H9 (cell line): ENCODE measurements around the gene FOXJ3. TPM values are rescaled to one million over a fixed set of nuclear protein-coding genes. Genes with fewer than 3 reads are reported as not detected.

Source experiments
- DNase-seq: peaks from one replicate; pipeline ENCODE4 v3.0.0-alpha.2; 2017
- H2AFZ ChIP-seq: one replicate; pipeline ENCODE4 v1.6.1; 2013; ENCODE audit warnings: mild to moderate bottlenecking, low read length, control low read depth, moderate library complexity
- H2AK5ac ChIP-seq: 2 replicates; pipeline ENCODE4 v1.6.1; 2013; ENCODE audit warnings: low read length, control low read depth, mixed read lengths; ENCODE audit not compliant: insufficient read length
- H2BK120ac ChIP-seq: one replicate; pipeline ENCODE4 v1.6.1; 2013; ENCODE audit warnings: low read depth, mild to moderate bottlenecking, low read length, control low read depth, inconsistent platforms; ENCODE audit not compliant: poor library complexity, severe bottlenecking
- H2BK12ac ChIP-seq: 2 replicates; pipeline ENCODE4 v1.6.1; 2013; ENCODE audit warnings: low read length, control low read depth, mixed read lengths, low read depth; ENCODE audit not compliant: insufficient read length
- H2BK15ac ChIP-seq: 2 replicates; pipeline ENCODE4 v1.6.1; 2013; ENCODE audit warnings: low read depth, low read length, control low read depth
- H2BK20ac ChIP-seq: one replicate; pipeline ENCODE4 v1.6.1; 2013; ENCODE audit warnings: low read depth, mild to moderate bottlenecking, low read length, control low read depth, inconsistent platforms; ENCODE audit not compliant: poor library complexity, severe bottlenecking
- H2BK5ac ChIP-seq: 2 replicates; pipeline ENCODE4 v1.6.1; 2013; ENCODE audit warnings: low read length, control low read depth, mixed read lengths; ENCODE audit not compliant: insufficient read length
- H3K14ac ChIP-seq: 2 replicates; pipeline ENCODE4 v1.6.1; 2013; ENCODE audit warnings: low read length, control low read depth; ENCODE audit not compliant: insufficient read depth
- H3K18ac ChIP-seq: 2 replicates; pipeline ENCODE4 v1.6.1; 2013; ENCODE audit warnings: low read depth, mild to moderate bottlenecking, mixed read lengths, low read length, control low read depth; ENCODE audit not compliant: insufficient read length
- H3K23ac ChIP-seq: 2 replicates; pipeline ENCODE4 v1.6.1; 2013; ENCODE audit warnings: low read length, control low read depth, mixed read lengths, low read depth; ENCODE audit not compliant: insufficient read length
- H3K23me2 ChIP-seq: 2 replicates; pipeline ENCODE4 v1.6.1; 2013; ENCODE audit warnings: low read depth, mild to moderate bottlenecking, mixed read lengths, low read length, control low read depth; ENCODE audit not compliant: insufficient read length, poor library complexity, severe bottlenecking
- H3K27ac ChIP-seq: 2 replicates; pipeline ENCODE4 v1.5.1; 2013; ENCODE audit warnings: low read length, control low read depth, mixed read lengths, low read depth; ENCODE audit not compliant: insufficient read length
- H3K27me3 ChIP-seq: 2 replicates; pipeline ENCODE4 v1.6.1; 2013; ENCODE audit warnings: low read length, control low read depth, inconsistent platforms; ENCODE audit not compliant: insufficient read depth
- H3K4ac ChIP-seq: 2 replicates; pipeline ENCODE4 v1.6.1; 2013; ENCODE audit warnings: low read depth, mild to moderate bottlenecking, control low read depth, inconsistent platforms, low read length, moderate library complexity
- H3K4me1 ChIP-seq: 2 replicates; pipeline ENCODE4 v1.6.1; 2013; ENCODE audit warnings: low read length, control low read depth, inconsistent platforms; ENCODE audit not compliant: insufficient read depth
- H3K4me2 ChIP-seq: 2 replicates; pipeline ENCODE4 v1.6.1; 2013; ENCODE audit warnings: low read length, control low read depth, mixed read lengths; ENCODE audit not compliant: insufficient read length, insufficient read depth
- H3K56ac ChIP-seq: 2 replicates; pipeline ENCODE4 v1.6.1; 2013; ENCODE audit warnings: low read depth, mild to moderate bottlenecking, mixed read lengths, low read length, control low read depth; ENCODE audit not compliant: insufficient read length
- H3K79me1 ChIP-seq: 2 replicates; pipeline ENCODE4 v1.6.1; 2013; ENCODE audit warnings: low read depth, mild to moderate bottlenecking, moderate library complexity, low read length, control low read depth, inconsistent platforms; ENCODE audit not compliant: insufficient read depth, poor library complexity, severe bottlenecking
- H3K79me2 ChIP-seq: 2 replicates; pipeline ENCODE4 v1.6.1; 2013; ENCODE audit warnings: low read length, control low read depth, inconsistent platforms; ENCODE audit not compliant: insufficient read depth
- H3K9ac ChIP-seq: 2 replicates; pipeline ENCODE4 v1.6.1; 2013; ENCODE audit warnings: low read length, control low read depth, mixed read lengths; ENCODE audit not compliant: insufficient read length; ENCODE audit errors: extremely low read depth
- H3K9me3 ChIP-seq: one replicate; pipeline ENCODE4 v1.6.1; 2013; ENCODE audit warnings: low read depth, low read length, inconsistent platforms; ENCODE audit not compliant: control insufficient read depth
- H3T11ph ChIP-seq: one replicate; pipeline ENCODE4 v1.6.1; 2013; ENCODE audit warnings: mild to moderate bottlenecking, low read length, control low read depth, inconsistent platforms
- H4K20me1 ChIP-seq: one replicate; pipeline ENCODE4 v1.6.1; 2013; ENCODE audit not compliant: control insufficient read depth, insufficient read length, insufficient read depth
- H4K5ac ChIP-seq: 2 replicates; pipeline ENCODE4 v1.6.1; 2013; ENCODE audit warnings: low read depth, mild to moderate bottlenecking, mixed read lengths, low read length, control low read depth; ENCODE audit not compliant: insufficient read length
- H4K8ac ChIP-seq: replicated peaks from 2 replicates; pipeline ENCODE4 v1.6.1; 2013; ENCODE audit warnings: low read length, control low read depth, mixed read lengths, low read depth; ENCODE audit not compliant: insufficient read length
- H4K91ac ChIP-seq: 2 replicates; pipeline ENCODE4 v1.6.1; 2013; ENCODE audit warnings: low read depth, mild to moderate bottlenecking, moderate library complexity, mixed read lengths, low read length, control low read depth; ENCODE audit not compliant: insufficient read length
- H3K27ac Mint-ChIP-seq, 3 experiments: 2 replicates in 2 of 3; 3 replicates in 1 of 3; pipeline ENCODE4 v1.8.0; 2020 to 2021; ENCODE audit warnings: mixed read lengths in 3 of 3, mild to moderate bottlenecking in 1 of 3, moderate library complexity in 1 of 3
- H3K27me3 Mint-ChIP-seq: 2 replicates; pipeline ENCODE4 v1.8.0; 2021; ENCODE audit warnings: low read depth, mild to moderate bottlenecking, moderate library complexity, mixed read lengths
- H3K36me3 Mint-ChIP-seq, 3 experiments: 2 replicates in 2 of 3; 3 replicates in 1 of 3; pipeline ENCODE4 v1.8.0; 2020 to 2021; ENCODE audit warnings: low read depth in 3 of 3, mixed read lengths in 3 of 3; ENCODE audit not compliant: insufficient read depth in 1 of 3
- H3K4me1 Mint-ChIP-seq, 2 experiments: 2 replicates each; pipeline ENCODE4 v1.8.0; 2020; ENCODE audit warnings: mixed read lengths in 2 of 2
- H3K4me3 Mint-ChIP-seq, 2 experiments: 2 replicates in 1 of 2; 3 replicates in 1 of 2; pipeline ENCODE4 v1.8.0; 2020 to 2021; ENCODE audit warnings: mild to moderate bottlenecking in 2 of 2, mixed read lengths in 2 of 2, moderate library complexity in 1 of 2
- H3K9me3 Mint-ChIP-seq, 2 experiments: 2 replicates in 1 of 2; 3 replicates in 1 of 2; pipeline ENCODE4 v1.8.0; 2020; ENCODE audit warnings: mild to moderate bottlenecking in 2 of 2, mixed read lengths in 2 of 2, moderate library complexity in 1 of 2
- CTCF ChIP-seq: fragments of 200-600 bp; sonication (generic); conservative IDR thresholded peaks from 3 replicates; pipeline ENCODE4 v1.8.0; 2021; ENCODE audit warnings: antibody characterized with exemption, mild to moderate bottlenecking
- WGBS: extraction: QIAGEN DNeasy Blood & Tissue Kit; methylation state at CpG from one replicate; pipeline ENCODE4 v1.1.7; 2013; ENCODE audit warnings: missing lambda C conversion rate, low lambda C conversion rate, mixed read lengths; ENCODE audit not compliant: insufficient read length; ENCODE audit errors: extremely low coverage; 5-methylcytosine and 5-hydroxymethylcytosine counted together
- total RNA-seq: library from RNA; stranded (reverse); gene quantifications from 2 replicates; pipeline ENCODE4 v1.2.1, GENCODE V29; 2021

The FOXJ3 gene
- total RNA-seq, 1 experiment from 2014 or later: 49.9 TPM

GRCh38 chr1:42319871-42320484 lies 15.1 kb downstream of the FOXJ3 start:
- no CpG with 5 or more reads among the region's 6 CpGs for WGBS
- Histone ChIP-seq H2BK20ac (no peak overlapping the region), H3K14ac (no peak overlapping the region), H3K27me3 (no peaks in the 10 kb centered on the region), H4K5ac (no peak overlapping the region), H3K79me2 (peaks cover 50% of the 10 kb centered on the region), H4K8ac (no peak overlapping the region), H2AFZ (no peak overlapping the region), H2BK5ac (no peak overlapping the region), H2AK5ac (no peak overlapping the region), H3K9me3 (no peaks in the 10 kb centered on the region), H4K20me1 (no peaks in the 10 kb centered on the region), H3K4me2 (no peak overlapping the region), H3K9ac (no peak overlapping the region), H2BK12ac (no peak overlapping the region), H2BK120ac (no peak overlapping the region), H3K23ac (no peak overlapping the region), H3K56ac (no peak overlapping the region), H4K91ac (no peak overlapping the region), H3T11ph (no peak overlapping the region), H3K27ac (no peak overlapping the region), H3K4me1 (no peaks in the 10 kb centered on the region), H3K18ac (no peak overlapping the region), H3K79me1 (peaks cover 9% of the 10 kb centered on the region), H2BK15ac (no peak overlapping the region), H3K4ac (no peak overlapping the region), H3K23me2 (no peaks in the 10 kb centered on the region)
- DNase-seq: no peak
- no peak overlapping the region for H3K4me3 Mint-ChIP-seq
- TF ChIP-seq CTCF: no peak
- H3K27ac Mint-ChIP-seq: peak overlapping the region in 1 of 3 experiments; percentile 51; a peak in 1 of 7 replicates
- 0 out of 7 replicates have a peak, but pooled peaks cover 0 to 2% (median 0%) of the 10 kb centered on the region in 3 experiments for H3K36me3 Mint-ChIP-seq
- peaks cover 18 to 19% of the 10 kb centered on the region in 2 experiments for H3K4me1 Mint-ChIP-seq
- H3K27me3 Mint-ChIP-seq: no peaks in the 10 kb centered on the region
- no peaks in the 10 kb centered on the region for H3K9me3 Mint-ChIP-seq
